ENCODE data around the gene SH3YL1. TPM values are rescaled to one million over a fixed set of nuclear protein-coding genes. Genes with fewer than 3 reads are reported as not detected.

Gene SH3YL1
- total RNA-seq, 3 donors from 2014 or later = 49.5 to 102 (median 92.3) TPM

- peaks cover 20% of the 10 kb centered on the region for H3K4me1 ChIP-seq (ENCODE audit: low read depth)
- no peaks in the 10 kb centered on the region for H3K36me3 ChIP-seq (ENCODE audit: low read depth)
Observed at GRCh38 chr2:287911-288757, 24.3 kb upstream of the SH3YL1 start, which contains the start of gene ALKAL2. Gene ALKAL2 (minus strand): TSS chr2:288091. CDS start chr2:287835, 256 bp downstream.

DNA sequence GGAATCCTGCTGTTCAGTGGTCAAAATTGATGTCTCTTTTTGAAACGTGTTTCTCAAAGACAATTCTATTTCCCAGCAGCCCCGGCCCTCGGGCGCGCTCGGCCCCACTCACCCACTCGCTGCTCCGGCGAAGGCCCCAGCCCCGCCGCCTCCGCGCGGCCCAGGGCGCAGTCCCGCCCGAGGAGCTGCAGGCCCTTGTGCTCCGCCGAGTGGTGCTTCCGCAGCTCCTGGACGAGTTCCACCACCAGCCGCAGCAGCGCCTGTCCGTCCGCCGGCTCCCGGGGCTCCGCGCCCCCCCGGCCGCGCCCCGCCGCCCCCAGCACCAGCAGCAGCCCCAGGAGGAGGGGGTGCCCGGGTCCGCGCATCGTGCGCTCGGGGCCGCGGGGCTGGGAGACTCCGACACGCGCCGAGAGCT lies 23.6 kb upstream of the SH3YL1 start:
- intact Hi-C loops (cut with DNase I, micrococcal nuclease) = no loop called here
- H3K4me3 ChIP-seq = no peak overlapping the region
- H3K36me3 ChIP-seq (ENCODE audit: low read depth) = no peaks in the 10 kb centered on the region
- H3K4me1 ChIP-seq (ENCODE audit: low read depth) = peaks cover 20% of the 10 kb centered on the region
- ATAC-seq (peak; percentile 65), DNase-seq (peak in 2 of 3 donors; percentile 14 to 53)
- no peak for TF ChIP-seq CTCF (IDR thresholded peaks at IDR 0.05)
- H3K9me3 ChIP-seq = no peaks in the 10 kb centered on the region

More at GRCh38 chr2:287911-288757, 24.3 kb upstream of the SH3YL1 start, which contains the start of gene ALKAL2:
- H3K9me3 ChIP-seq = no peaks in the 10 kb centered on the region
- DNase-seq (peak in 1 of 3 donors; percentile 39), ATAC-seq (peak; percentile 40)
- no peak within 1 kb of the TSS for H3K4me3 ChIP-seq
- TF ChIP-seq CTCF (IDR thresholded peaks at IDR 0.05) = no peak
- intact Hi-C loops (cut with DNase I, micrococcal nuclease) = no loop called here

- ATAC-seq = no peak
- no peak for TF ChIP-seq CTCF (IDR thresholded peaks at IDR 0.05)
- no peaks in the 10 kb centered on the region for H3K9me3 ChIP-seq
- intact Hi-C loops (cut with DNase I, micrococcal nuclease) = no loop called here
- no peaks in the 10 kb centered on the region for H3K36me3 ChIP-seq (ENCODE audit: low read depth)
- H3K4me1 ChIP-seq (ENCODE audit: low read depth) = peaks cover 20% of the 10 kb centered on the region
- H3K4me3 ChIP-seq = no peak overlapping the region
- DNase-seq = no peak
Observed at GRCh38 chr2:286774-287392, 23.1 kb upstream of the SH3YL1 start.

DNA sequence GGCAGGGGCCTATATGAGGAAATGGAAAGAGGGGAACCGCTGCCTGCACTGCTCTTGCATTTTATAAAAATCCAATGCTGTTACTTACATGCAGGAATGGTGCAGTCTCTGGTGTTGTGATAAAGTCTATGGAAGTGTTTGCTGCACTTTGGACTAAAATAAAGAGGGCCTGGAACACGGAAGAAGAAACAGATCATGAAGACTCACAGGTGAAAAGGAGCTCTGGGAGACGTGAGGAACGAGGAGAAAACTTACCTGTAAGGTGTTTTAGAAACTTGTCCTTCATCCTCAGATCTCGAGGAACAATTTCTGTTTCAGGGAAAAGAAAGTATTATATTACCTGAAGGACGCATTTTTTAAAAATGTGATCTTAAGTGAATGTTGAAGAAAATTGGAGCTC lies 22.2 kb upstream of the SH3YL1 start:
- H3K36me3 ChIP-seq (ENCODE audit: low read depth) = no peaks in the 10 kb centered on the region
- intact Hi-C loops (cut with DNase I, micrococcal nuclease) = no loop called here
- ATAC-seq (no peak), DNase-seq (no peak)
- peaks cover 20% of the 10 kb centered on the region for H3K4me1 ChIP-seq (ENCODE audit: low read depth)
- TF ChIP-seq CTCF (IDR thresholded peaks at IDR 0.05) = no peak
- no peak overlapping the region for H3K4me3 ChIP-seq
- H3K9me3 ChIP-seq = no peaks in the 10 kb centered on the region

- no peak overlapping the region for H3K4me3 ChIP-seq
- no peaks in the 10 kb centered on the region for H3K9me3 ChIP-seq
- no peak for TF ChIP-seq CTCF (IDR thresholded peaks at IDR 0.05)
- intact Hi-C loops (cut with DNase I, micrococcal nuclease) = no loop called here
- H3K4me1 ChIP-seq (ENCODE audit: low read depth) = peaks cover 20% of the 10 kb centered on the region
- DNase-seq = no peak
- no peaks in the 10 kb centered on the region for H3K36me3 ChIP-seq (ENCODE audit: low read depth)
- ATAC-seq = no peak
Observed at GRCh38 chr2:285531-285930, 21.7 kb upstream of the SH3YL1 start.
